Measurements from ENCODE around the gene ARHGAP24.
A peak's percentile ranks its signal among the peaks of the same experiment; 100 is the strongest.
"Not testable (repeated sequence)": the region's sequence is repeated elsewhere in the genome, so short reads cannot be mapped to it uniquely, and the experiment has no call there.

The ARHGAP24 gene

GRCh38 chr4:85873566-85873965, 398.6 kb downstream of the ARHGAP24 start:
- DNase-seq, result no peak
- intact Hi-C loops (cut with DNase I), result no loop called here

GRCh38 chr4:85879518-85879917, 404.6 kb downstream of the ARHGAP24 start:
- DNase-seq, result no peak
- intact Hi-C loops (cut with DNase I), result no loop called here

GRCh38 chr4:85883180-85883579, 408.2 kb downstream of the ARHGAP24 start:
- DNase-seq, result no peak
- intact Hi-C loops (cut with DNase I), result no loop called here

- intact Hi-C loops (cut with DNase I), result no loop called here
- DNase-seq, result no peak
Observed at GRCh38 chr4:85884251-85884650, 409.3 kb downstream of the ARHGAP24 start.

- intact Hi-C loops (cut with DNase I), result no loop called here
- DNase-seq, result no peak
Observed at GRCh38 chr4:85886665-85887064, 411.7 kb downstream of the ARHGAP24 start.

GRCh38 chr4:85889314-85889713, 414.4 kb downstream of the ARHGAP24 start:
- intact Hi-C loops (cut with DNase I), result no loop called here
- no peak for DNase-seq

- no peak for DNase-seq
- intact Hi-C loops (cut with DNase I), result no loop called here
Observed at GRCh38 chr4:85895755-85896154, 420.8 kb downstream of the ARHGAP24 start.

GRCh38 chr4:85898231-85898630, 423.3 kb downstream of the ARHGAP24 start:
- no peak for DNase-seq
- intact Hi-C loops (cut with DNase I), result no loop called here

- intact Hi-C loops (cut with DNase I), result no loop called here
- DNase-seq, result no peak
Observed at GRCh38 chr4:85901500-85901899, 426.6 kb downstream of the ARHGAP24 start.

- intact Hi-C loops (cut with DNase I), result not testable (repeated sequence)
- DNase-seq, result peak in 3 of 10 donors; percentile 40 to 61 (median 52)
Observed at GRCh38 chr4:85902647-85903046, 427.7 kb downstream of the ARHGAP24 start.

GRCh38 chr4:85905761-85906160, 430.8 kb downstream of the ARHGAP24 start:
- intact Hi-C loops (cut with DNase I), result no loop called here
- DNase-seq, result no peak

GRCh38 chr4:85907001-85907400, 432.1 kb downstream of the ARHGAP24 start:
- intact Hi-C loops (cut with DNase I), result no loop called here
- no peak for DNase-seq

- peak in 5 of 10 donors; percentile 7 to 75 (median 54) for DNase-seq
Observed at GRCh38 chr4:85909851-85910250, 434.9 kb downstream of the ARHGAP24 start.

GRCh38 chr4:85910985-85911384, 436.0 kb downstream of the ARHGAP24 start:
- peak in 3 of 10 donors; percentile 62 to 80 (median 64) for DNase-seq
- intact Hi-C loops (cut with DNase I), result no loop called here

More at GRCh38 chr4:85909851-85910250, 434.9 kb downstream of the ARHGAP24 start:
- intact Hi-C loops (cut with DNase I), result no loop called here

- DNase-seq, result no peak
- intact Hi-C loops (cut with DNase I), result no loop called here
Observed at GRCh38 chr4:85913931-85914694, 439.2 kb downstream of the ARHGAP24 start.

- intact Hi-C loops (cut with DNase I), result not testable (repeated sequence)
Observed at GRCh38 chr4:85915570-85915969, 440.6 kb downstream of the ARHGAP24 start.

GRCh38 chr4:85919200-85919887, 444.4 kb downstream of the ARHGAP24 start:
- intact Hi-C loops (cut with DNase I), result no loop called here
- DNase-seq, result no peak

More at GRCh38 chr4:85915570-85915969, 440.6 kb downstream of the ARHGAP24 start:
- DNase-seq, result not testable (repeated sequence)

- intact Hi-C loops (cut with DNase I), result no loop called here
- DNase-seq, result no peak
Observed at GRCh38 chr4:85925071-85925470, 450.1 kb downstream of the ARHGAP24 start.

GRCh38 chr4:85928775-85929591, 454.0 kb downstream of the ARHGAP24 start:
- DNase-seq, result no peak

GRCh38 chr4:85929961-85930665, 455.2 kb downstream of the ARHGAP24 start:
- peak in 4 of 10 donors; percentile 22 to 83 (median 76) for DNase-seq
- intact Hi-C loops (cut with DNase I), result no loop called here

More at GRCh38 chr4:85928775-85929591, 454.0 kb downstream of the ARHGAP24 start:
- intact Hi-C loops (cut with DNase I), result no loop called here
